GM12878 (cell line): Measurements from ENCODE around the gene RNU6-1. TPM values are rescaled to one million over a fixed set of nuclear protein-coding genes. Genes with fewer than 3 reads are reported as not detected.

Experiments
- ATAC-seq: fragments of 200-7000 bp; cut with Tn5 transposase; 3 replicates; pipeline ENCODE4 v1.9.1; 2020; ENCODE audit warnings: mild to moderate bottlenecking, moderate library complexity
- BruUV-seq: library from RNA; stranded (reverse); fragments of 400-500 nt; replicated peaks from 2 replicates; lab custom pipeline; 2021; lab: Mats Ljungman, UMichigan
- CTCF ChIA-PET: fragments of 300-600 bp; sonication (Branson Sonifier 250); formaldehyde crosslinking; extraction: SDS; loops from one replicate; lab custom pipeline; 2021; ENCODE audit warnings: inconsistent platforms; lab: Yijun Ruan, JAX
- POLR2A ChIA-PET: fragments of 350-600 bp; formaldehyde crosslinking; extraction: SDS; loops from one replicate; lab custom pipeline; 2021; ENCODE audit warnings: inconsistent platforms; lab: Charles Lee
- RAD21 ChIA-PET: fragments of 300-600 bp; sonication (Branson Sonifier 250); formaldehyde crosslinking; loops from one replicate; lab custom pipeline; 2023; ENCODE audit warnings: antibody characterized with exemption; ENCODE audit not compliant: unreplicated experiment; lab: Charles Lee
- SMC1A ChIA-PET: fragments of 300-600 bp; sonication (Branson Sonifier 250); formaldehyde crosslinking; loops from one replicate; lab custom pipeline; 2023; ENCODE audit not compliant: unreplicated experiment, uncharacterized antibody; lab: Charles Lee
- DNase-seq: peaks from one replicate; pipeline ENCODE4 v3.0.0-alpha.2; 2011; ENCODE audit warnings: low read depth, low spot score
- FAIRE-seq: peaks from 3 replicates; lab custom pipeline; 2011; peaks lifted over from hg19 to GRCh38; lab: Jason Lieb, UNC
- H2AFZ ChIP-seq: 2 replicates; pipeline ENCODE4 v1.6.0; 2011; ENCODE audit warnings: low read depth, low read length, control low read depth; ENCODE audit not compliant: control insufficient read depth
- H3K27ac ChIP-seq: 2 replicates; pipeline ENCODE4 v1.5.1; 2011; ENCODE audit warnings: control low read depth; ENCODE audit not compliant: control insufficient read depth, insufficient read depth
- H3K27me3 ChIP-seq, 2 experiments: replicated peaks in 1 of 2; 2 replicates each; pipeline versions ENCODE4 v1.6.0 to v1.6.1; 2011; ENCODE audit warnings: low read length in 1 of 2; ENCODE audit not compliant: control insufficient read depth in 2 of 2, insufficient read depth in 2 of 2
- H3K36me3 ChIP-seq, 2 experiments: 2 replicates each; pipeline ENCODE4 v1.5.1; 2011; ENCODE audit warnings: low read length in 1 of 2; ENCODE audit not compliant: control insufficient read depth in 2 of 2, insufficient read depth in 2 of 2
- H3K4me1 ChIP-seq: 2 replicates; pipeline ENCODE4 v1.6.1; 2011; ENCODE audit warnings: mild to moderate bottlenecking, low read length, moderate library complexity, mixed read lengths; ENCODE audit not compliant: control insufficient read depth, insufficient read depth
- H3K4me2 ChIP-seq: 2 replicates; pipeline ENCODE4 v1.6.0; 2011; ENCODE audit warnings: control low read depth; ENCODE audit not compliant: control insufficient read depth, insufficient read depth
- H3K4me3 ChIP-seq: fragments of 200-600 bp; sonication (generic); 2 replicates; pipeline ENCODE4 v1.5.1; 2016
- H3K79me2 ChIP-seq: 2 replicates; pipeline ENCODE4 v1.6.0; 2011; ENCODE audit warnings: low read length; ENCODE audit not compliant: control insufficient read depth, insufficient read depth
- H3K9ac ChIP-seq: 2 replicates; pipeline ENCODE4 v1.8.0; 2011; ENCODE audit warnings: low read length, control low read depth, mixed read lengths; ENCODE audit not compliant: control insufficient read depth, insufficient read depth
- H3K9me3 ChIP-seq: replicated peaks from 3 replicates; pipeline ENCODE4 v1.5.1; 2011; ENCODE audit warnings: mild to moderate bottlenecking, low read length; ENCODE audit not compliant: control insufficient read depth, insufficient read depth
- H4K20me1 ChIP-seq: 2 replicates; pipeline ENCODE4 v1.6.0; 2011; ENCODE audit not compliant: control insufficient read depth, insufficient read depth
- E4F1 ChIP-seq: fragments of 450-650 bp; IDR thresholded peaks from 2 replicates; pipeline ENCODE4 v1.6.1; 2018; ENCODE audit warnings: borderline replicate concordance, mild to moderate bottlenecking; ENCODE audit not compliant: partially characterized antibody
- GATAD2B ChIP-seq: fragments of 450-650 bp; conservative IDR thresholded peaks from 2 replicates; pipeline ENCODE4 v1.6.1; 2017; ENCODE audit warnings: low read depth, mild to moderate bottlenecking, moderate library complexity
- HCFC1 ChIP-seq: fragments of 150-350 bp; IDR thresholded peaks from 2 replicates; pipeline ENCODE4 v1.6.1; 2014; ENCODE audit warnings: low read length
- IKZF2 ChIP-seq, 2 experiments: fragments of 450-650 bp; IDR thresholded peaks; 2 replicates each; pipeline ENCODE4 v1.6.1; 2017; ENCODE audit warnings: mild to moderate bottlenecking in 2 of 2, moderate library complexity in 2 of 2
- NR2C1 ChIP-seq: fragments of 450-650 bp; IDR thresholded peaks from 2 replicates; pipeline ENCODE4 v1.6.1; 2017; ENCODE audit warnings: antibody characterized with exemption, mild to moderate bottlenecking, moderate library complexity
- PAX8 ChIP-seq: fragments of 450-650 bp; IDR thresholded peaks from 2 replicates; pipeline ENCODE4 v1.6.1; 2017; ENCODE audit warnings: mild to moderate bottlenecking, moderate library complexity
- POLR2AphosphoS2 ChIP-seq: IDR thresholded peaks from 2 replicates; pipeline ENCODE4 v1.6.1; 2011; ENCODE audit warnings: low read depth, mild to moderate bottlenecking, low read length, improper control_type of control experiment, moderate library complexity
- RAD51 ChIP-seq: fragments of 450-650 bp; IDR thresholded peaks from 2 replicates; pipeline ENCODE4 v1.6.1; 2016; ENCODE audit warnings: moderate library complexity, mild to moderate bottlenecking, inconsistent platforms
- RELB ChIP-seq: fragments of 450-650 bp; IDR thresholded peaks from 2 replicates; pipeline ENCODE4 v1.6.1; 2017; ENCODE audit warnings: low read depth, mild to moderate bottlenecking, moderate library complexity
- RUNX3 ChIP-seq: IDR thresholded peaks from 2 replicates; pipeline ENCODE4 v1.6.1; 2012; ENCODE audit warnings: low read length, inconsistent platforms
- SIN3A ChIP-seq: IDR thresholded peaks from 2 replicates; pipeline ENCODE4 v1.6.1; 2012; ENCODE audit warnings: low read depth, low read length, improper control_type of control experiment
- SKIL ChIP-seq: fragments of 450-650 bp; IDR thresholded peaks from 2 replicates; pipeline ENCODE4 v1.6.1; 2017; ENCODE audit warnings: mild to moderate bottlenecking, low read depth, inconsistent platforms; ENCODE audit not compliant: poor library complexity, severe bottlenecking
- SMAD5 ChIP-seq: IDR thresholded peaks from 2 replicates; pipeline ENCODE4 v1.6.1; 2016; ENCODE audit warnings: antibody characterized with exemption, low read depth
- SREBF1 ChIP-seq: IDR thresholded peaks from 2 replicates; pipeline ENCODE4 v1.6.1; 2012; ENCODE audit warnings: mild to moderate bottlenecking, low read length
- STAT3 ChIP-seq: IDR thresholded peaks from 2 replicates; pipeline ENCODE4 v1.6.1; 2011; ENCODE audit warnings: low read depth, low read length, improper control_type of control experiment
- SUPT20H ChIP-seq: IDR thresholded peaks from 2 replicates; pipeline ENCODE4 v1.6.1; 2011; ENCODE audit warnings: low read depth, mild to moderate bottlenecking, low read length, moderate library complexity, borderline replicate concordance; ENCODE audit not compliant: control insufficient read depth
- TAF1 ChIP-seq: IDR thresholded peaks from 2 replicates; pipeline ENCODE4 v1.6.1; 2011; ENCODE audit warnings: mild to moderate bottlenecking, low read depth, low read length, borderline replicate concordance
- TBL1XR1 ChIP-seq: IDR thresholded peaks from 2 replicates; pipeline ENCODE4 v1.6.1; 2012; ENCODE audit warnings: low read depth, low read length, improper control_type of control experiment
- USF1 ChIP-seq: IDR thresholded peaks from 2 replicates; pipeline ENCODE4 v1.6.1; 2011; ENCODE audit warnings: borderline replicate concordance, low read depth, mild to moderate bottlenecking, moderate library complexity, mixed read lengths, low read length; ENCODE audit not compliant: insufficient read depth; ENCODE audit errors: extremely low read length
- WGBS: methylation state at CpG from one replicate; pipeline ENCODE4 v1.1.6; 2016; ENCODE audit warnings: low lambda C conversion rate; ENCODE audit not compliant: insufficient replicate concordance, insufficient coverage; ENCODE audit errors: missing lambda C conversion rate; 5-methylcytosine and 5-hydroxymethylcytosine counted together
- in situ Hi-C: fragments of 300-500 bp; cut with MboI; formaldehyde crosslinking; loops from 9 replicates; pipeline ENCODE4 v1.14.3; 2018; ENCODE audit warnings: mixed read lengths
- intact Hi-C: fragments of 100-400 bp; cut with micrococcal nuclease; formaldehyde crosslinking; loops from one replicate; pipeline ENCODE4 v1.14.2; 2022; ENCODE audit not compliant: unreplicated experiment
- polyA plus RNA-seq, 11 experiments: library from polyadenylated mRNA; depleted of rRNA in 4 of 11; unstranded in 6 of 11; stranded (reverse) in 5 of 11; fragments of >200 nt; fragmentation: Nextera tagmentation in 4 of 11; fragmentation: Illumina TruSeq in 1 of 11; extraction: Ambion mirVana in 4 of 11; extraction: Trizol in 1 of 11; gene quantifications; 1 replicate in 1 of 11; 2 replicates in 10 of 11; pipeline versions ENCODE4 v1.2.1 to v1.2.3, GENCODE V29; 2011 to 2016; ENCODE audit warnings: inconsistent platforms in 2 of 11, missing spikeins in 2 of 11, low read depth in 1 of 11
- total RNA-seq, 4 experiments: library from RNA; depleted of rRNA in 3 of 4; stranded (reverse); fragments of >200 nt in 3 of 4; fragmentation: Illumina TruSeq in 1 of 4; extraction: Trizol in 1 of 4; gene quantifications; 2 replicates each; pipeline versions ENCODE4 v1.2.1 to v1.2.3, GENCODE V29; 2013 to 2021

RNU6-1 gene
- total and polyA plus RNA-seq, 10 of the 15 experiments (the other 5 are each of a cell fraction or from before 2014, with no cell fraction given): not detected

GRCh38 chr15:67878712-67879206 is 38.9 kb upstream of the RNU6-1 start:
- ChIA-PET POLR2A (no interaction called here), CTCF (no interaction called here), SMC1A (interaction anchor here (1.1 kb wide), 1 partner anchor 235 kb away, joined by 3 read pairs; no protein-coding TSS in a partner anchor), RAD21 (interaction anchor here (1.0 kb wide), 1 partner anchor 276 kb away, joined by 3 read pairs; no protein-coding TSS in a partner anchor)
- H4K20me1 ChIP-seq: no peaks in the 10 kb centered on the region
- DNase-seq (no peak), FAIRE-seq (no peak), ATAC-seq (no peak)
- BruUV-seq: no TSS peak
- H2AFZ ChIP-seq: no peak overlapping the region
- H3K9me3 ChIP-seq: no peaks in the 10 kb centered on the region; the same call in 2 of the 3 replicates
- no peak overlapping the region for H3K4me3 ChIP-seq
- H3K79me2 ChIP-seq: no peaks in the 10 kb centered on the region
- H3K27me3 ChIP-seq: no peaks in the 10 kb centered on the region
- no peak overlapping the region for H3K27ac ChIP-seq
- no peak overlapping the region for H3K9ac ChIP-seq
- in situ Hi-C loops: no loop called here
- intact Hi-C loops: no loop called here
- 100% methylated on average over 2 of the region's 2 CpGs for WGBS
- H3K4me1 ChIP-seq: peaks cover 5% of the 10 kb centered on the region
- no peak overlapping the region for H3K4me2 ChIP-seq
- no peaks in the 10 kb centered on the region for H3K36me3 ChIP-seq
- TF ChIP-seq RUNX3 (no peak), HCFC1 (no peak), NR2C1 (no peak), STAT3 (no peak), USF1 (no peak), SREBF1 (no peak), TBL1XR1 (no peak), POLR2AphosphoS2 (no peak), SKIL (no peak), E4F1 (no peak), PAX8 (no peak), SUPT20H (no peak), IKZF2 (IDR thresholded peaks at IDR 0.05) (no peak), GATAD2B (no peak), RELB (no peak), SIN3A (no peak), RAD51 (no peak), SMAD5 (no peak), TAF1 (no peak)
